AG04450 (cell line): Measurements from ENCODE around the gene RGS9BP. TPM values are rescaled to one million over a fixed set of nuclear protein-coding genes. Genes with fewer than 3 reads are reported as not detected.
"Not testable (repeated sequence)": the region's sequence is repeated elsewhere in the genome, so short reads cannot be mapped to it uniquely, and the experiment has no call there.

Experiments
- CTCF ChIA-PET: fragments of 300-600, 350-600 bp; formaldehyde crosslinking; extraction: SDS; loops from one replicate; lab custom pipeline; 2022; ENCODE audit warnings: antibody characterized with exemption, inconsistent platforms; lab: Charles Lee
- POLR2A ChIA-PET: fragments of 350-600 bp; formaldehyde crosslinking; extraction: SDS; loops from one replicate; lab custom pipeline; 2021; ENCODE audit warnings: antibody characterized with exemption, inconsistent platforms; lab: Yijun Ruan, JAX
- DNase-seq: peaks from one replicate; pipeline ENCODE4 v3.0.0-alpha.2; 2011; ENCODE audit warnings: low read depth, low spot score
- H3K27ac ChIP-seq: one replicate; pipeline ENCODE4 v1.5.1; 2012; ENCODE audit warnings: low read depth, low read length, control low read depth
- H3K27me3 ChIP-seq: one replicate; pipeline ENCODE4 v1.6.0; 2012; ENCODE audit warnings: low read length; ENCODE audit not compliant: control insufficient read depth, insufficient read depth
- H3K4me3 ChIP-seq: 2 replicates; pipeline ENCODE4 v1.5.1; 2011; ENCODE audit warnings: mild to moderate bottlenecking, low read depth, low read length, control low read depth
- H3K9me3 ChIP-seq: 2 replicates; pipeline ENCODE4 v1.5.1; 2012; ENCODE audit warnings: low read length; ENCODE audit not compliant: control insufficient read depth, insufficient read depth
- polyA plus RNA-seq: library from polyadenylated mRNA; depleted of rRNA; stranded (reverse); fragments of >200 nt; gene quantifications from 2 replicates; pipeline ENCODE4 v1.2.3, GENCODE V29; 2011
- TF ChIP-seq, protein P1 (sequence below): IDR thresholded peaks from 2 replicates; pipeline ENCODE4 v1.5.1; 2011; ENCODE audit warnings: low read depth, low read length, control low read depth, inconsistent platforms

RGS9BP gene
- polyA plus RNA-seq, 1 experiment = 0.07 TPM

DNA sequence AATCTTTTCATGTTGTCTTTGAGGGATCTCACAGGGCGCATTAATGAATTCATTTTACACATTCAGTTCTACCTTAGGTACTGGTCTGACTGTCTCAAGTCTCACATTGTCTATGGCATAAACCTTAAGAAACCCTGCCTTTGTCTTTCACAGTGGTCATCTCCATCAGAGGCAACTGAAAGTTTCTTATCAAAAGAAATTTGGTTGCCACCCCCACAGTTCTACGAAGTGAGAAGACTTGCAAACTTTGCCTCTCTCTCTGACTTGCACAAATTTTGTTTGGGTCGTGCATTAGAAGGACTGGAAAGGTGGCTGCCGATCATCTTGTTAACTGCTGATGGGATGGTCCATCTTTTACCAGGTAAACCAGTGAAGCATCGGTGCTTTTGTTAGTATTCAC is 33.4 kb downstream of the RGS9BP start:
- TF ChIP-seq, protein P1, sequence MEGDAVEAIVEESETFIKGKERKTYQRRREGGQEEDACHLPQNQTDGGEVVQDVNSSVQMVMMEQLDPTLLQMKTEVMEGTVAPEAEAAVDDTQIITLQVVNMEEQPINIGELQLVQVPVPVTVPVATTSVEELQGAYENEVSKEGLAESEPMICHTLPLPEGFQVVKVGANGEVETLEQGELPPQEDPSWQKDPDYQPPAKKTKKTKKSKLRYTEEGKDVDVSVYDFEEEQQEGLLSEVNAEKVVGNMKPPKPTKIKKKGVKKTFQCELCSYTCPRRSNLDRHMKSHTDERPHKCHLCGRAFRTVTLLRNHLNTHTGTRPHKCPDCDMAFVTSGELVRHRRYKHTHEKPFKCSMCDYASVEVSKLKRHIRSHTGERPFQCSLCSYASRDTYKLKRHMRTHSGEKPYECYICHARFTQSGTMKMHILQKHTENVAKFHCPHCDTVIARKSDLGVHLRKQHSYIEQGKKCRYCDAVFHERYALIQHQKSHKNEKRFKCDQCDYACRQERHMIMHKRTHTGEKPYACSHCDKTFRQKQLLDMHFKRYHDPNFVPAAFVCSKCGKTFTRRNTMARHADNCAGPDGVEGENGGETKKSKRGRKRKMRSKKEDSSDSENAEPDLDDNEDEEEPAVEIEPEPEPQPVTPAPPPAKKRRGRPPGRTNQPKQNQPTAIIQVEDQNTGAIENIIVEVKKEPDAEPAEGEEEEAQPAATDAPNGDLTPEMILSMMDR = no peak
- ChIA-PET CTCF (no interaction called here), POLR2A (no interaction called here)
- Histone ChIP-seq H3K27ac (no peak overlapping the region), H3K27me3 (no peaks in the 10 kb centered on the region), H3K4me3 (no peak overlapping the region), H3K9me3 (peaks cover 4% of the 10 kb centered on the region)
- DNase-seq = no peak

DNA sequence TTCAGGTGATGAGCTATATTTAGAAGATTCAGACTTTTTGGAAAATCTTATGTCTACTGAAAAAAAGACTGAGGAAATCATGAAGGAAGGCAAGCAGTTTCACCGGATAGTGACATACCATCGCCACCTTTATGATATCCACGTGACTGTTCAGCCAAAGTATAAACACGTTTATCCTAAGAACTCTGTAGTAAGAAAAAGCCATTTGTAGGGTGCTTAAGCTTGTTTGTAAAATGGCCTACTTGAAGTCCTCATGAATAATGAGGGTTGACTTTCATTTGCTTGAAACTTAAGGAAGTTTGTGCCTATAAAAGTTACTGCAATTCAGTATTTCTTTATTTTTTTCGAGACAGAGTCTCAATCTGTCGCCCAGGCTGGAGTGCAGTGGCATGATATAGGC is 36.1 kb downstream of the RGS9BP start:
- no peaks in the 10 kb centered on the region for H3K9me3 ChIP-seq
- no peak overlapping the region for H3K4me3 ChIP-seq
- no peaks in the 10 kb centered on the region for H3K27me3 ChIP-seq
- DNase-seq = no peak
- H3K27ac ChIP-seq = no peak overlapping the region
- ChIA-PET POLR2A (interaction anchor here (0.7 kb wide), 1 partner anchor 44 kb away, joined by 4 read pairs; no protein-coding TSS in a partner anchor), CTCF (interaction anchor here (1.0 kb wide), 1 partner anchor 112 kb away, joined by 3 read pairs; no protein-coding TSS in a partner anchor)
- TF ChIP-seq, protein P1 = no peak

DNA sequence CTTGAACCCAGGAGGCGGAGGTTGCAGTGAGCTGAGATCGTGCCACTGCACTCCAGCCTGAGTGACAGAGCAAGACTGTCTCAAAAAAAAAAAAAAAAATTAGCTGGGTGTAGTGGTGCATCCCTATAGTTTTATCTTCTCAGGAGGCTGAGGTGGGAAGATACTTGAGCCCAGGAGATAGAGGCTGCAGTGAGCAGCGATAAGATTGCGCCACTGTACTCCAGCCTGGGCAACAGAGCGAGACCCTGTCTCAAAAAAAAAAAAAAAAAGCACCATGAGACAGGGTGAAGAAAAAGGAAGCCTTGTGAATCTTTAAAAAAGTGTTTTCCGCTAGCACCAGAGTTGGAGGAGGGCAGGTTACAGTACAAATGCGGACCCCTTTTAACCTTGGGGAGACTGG is 40.6 kb downstream of the RGS9BP start:
- CTCF ChIA-PET, DNase-seq, H3K27me3 ChIP-seq, H3K27ac ChIP-seq, H3K4me3 ChIP-seq: not testable (repeated sequence)
- POLR2A ChIA-PET = interaction anchor here (0.7 kb wide), 1 partner anchor 46 kb away, joined by 4 read pairs; no protein-coding TSS in a partner anchor
- peaks cover 11% of the 10 kb centered on the region; the same call in 1 of the 2 replicates for H3K9me3 ChIP-seq

DNA sequence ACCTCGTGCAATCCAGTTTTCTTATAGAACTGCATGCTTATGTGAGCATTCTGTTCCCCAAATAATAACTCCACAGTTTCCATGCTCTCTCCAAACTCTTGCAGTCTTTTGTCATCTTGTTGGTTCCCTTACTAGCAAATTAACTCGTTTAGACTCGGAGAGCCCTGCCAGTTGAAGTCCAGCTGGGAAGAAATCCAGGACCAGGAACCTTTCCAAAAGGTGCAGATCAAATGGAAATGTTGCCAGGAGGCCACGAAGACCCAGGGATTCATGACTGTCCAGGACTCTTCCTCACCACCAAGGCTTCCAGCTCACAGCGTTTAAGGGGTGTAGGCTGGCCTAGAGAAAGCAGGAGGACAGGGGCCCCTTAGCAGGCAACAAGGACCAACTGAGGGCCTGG is 41.8 kb downstream of the RGS9BP start:
- H3K9me3 ChIP-seq = peaks cover 11% of the 10 kb centered on the region; the same call in 1 of the 2 replicates
- POLR2A ChIA-PET = no interaction called here
- H3K27ac ChIP-seq = no peak overlapping the region
- H3K27me3 ChIP-seq = no peaks in the 10 kb centered on the region
- no peak overlapping the region for H3K4me3 ChIP-seq
- no peak for DNase-seq
- TF ChIP-seq, protein P1 = no peak
- CTCF ChIA-PET = no interaction called here

DNA sequence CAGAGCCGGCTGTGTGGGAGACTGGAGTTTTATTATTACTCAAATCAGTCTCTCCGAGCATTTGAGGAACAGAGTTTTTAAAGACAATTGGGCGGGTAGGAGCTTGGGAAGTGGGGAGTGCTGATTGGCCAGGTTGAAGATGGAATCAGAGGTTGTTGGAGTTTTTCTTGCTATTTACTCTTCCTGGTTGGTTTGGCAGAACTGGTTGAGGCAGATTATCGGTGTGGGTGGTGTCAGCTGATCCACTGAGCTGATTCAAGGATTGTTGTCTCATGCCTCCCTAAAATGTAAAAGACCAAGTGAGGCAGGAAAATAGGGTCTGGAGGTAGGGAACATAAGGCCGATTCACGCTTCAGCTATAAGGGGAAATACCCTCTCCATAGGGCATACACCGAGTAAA is 42.6 kb downstream of the RGS9BP start:
- no peaks in the 10 kb centered on the region for H3K27me3 ChIP-seq
- no peak for DNase-seq
- no peak overlapping the region for H3K27ac ChIP-seq
- peaks cover 11% of the 10 kb centered on the region; the same call in 1 of the 2 replicates for H3K9me3 ChIP-seq
- TF ChIP-seq, protein P1 = no peak
- CTCF ChIA-PET = no interaction called here
- POLR2A ChIA-PET = no interaction called here
- H3K4me3 ChIP-seq = no peak overlapping the region

DNA sequence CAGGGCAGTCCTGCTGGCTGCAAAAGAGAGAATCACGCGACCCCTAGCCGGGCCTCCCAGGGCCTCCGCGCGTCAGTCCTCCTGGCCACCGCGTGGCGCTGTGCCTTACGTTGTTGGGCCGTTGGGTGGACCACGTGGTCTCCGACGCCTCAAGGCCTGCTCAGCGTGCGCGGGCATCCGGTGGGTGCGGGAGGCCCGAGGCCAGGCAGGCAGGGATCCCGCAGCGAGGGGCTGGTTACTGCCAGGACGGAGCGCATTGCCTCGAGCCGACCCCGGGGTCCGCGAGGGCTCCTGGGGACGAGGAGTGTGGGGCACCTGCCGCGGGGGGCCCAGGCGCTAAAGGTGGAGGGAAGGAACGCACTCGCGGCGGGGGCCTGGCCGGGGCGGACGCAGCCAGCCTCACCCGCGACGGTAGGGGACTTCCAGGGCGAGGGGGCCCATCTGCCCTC is 44.0 kb downstream of the RGS9BP start, which contains the start of gene TDRD12:
TSS of gene TDRD12 (plus strand) at position 157 of the 449 bp plus-strand sequence. CDS start 306 bp downstream, outside the sequence.
- no peak for DNase-seq
- Histone ChIP-seq H3K9me3 (peaks cover 11% of the 10 kb centered on the region; the same call in 1 of the 2 replicates), H3K4me3 (no peak within 1 kb of the TSS), H3K27me3 (no peaks in the 10 kb centered on the region), H3K27ac (no peak within 1 kb of the TSS)
- TF ChIP-seq, protein P1 = no peak
- ChIA-PET CTCF (no interaction called here), POLR2A (no interaction called here)
